22Rv1 (cell line): ENCODE measurements around the gene SKIC8.

Source experiments
- ZFX ChIP-seq: fragments of 450-650 bp; IDR thresholded peaks from 2 replicates; pipeline ENCODE4 v1.6.1; 2017; ENCODE audit warnings: antibody characterized with exemption, borderline replicate concordance
- TF ChIP-seq, protein P1 (sequence below): fragments of 450-650 bp; IDR thresholded peaks from 2 replicates; pipeline ENCODE4 v1.5.1; 2017; ENCODE audit warnings: mild to moderate bottlenecking

- TF ChIP-seq, protein P1, sequence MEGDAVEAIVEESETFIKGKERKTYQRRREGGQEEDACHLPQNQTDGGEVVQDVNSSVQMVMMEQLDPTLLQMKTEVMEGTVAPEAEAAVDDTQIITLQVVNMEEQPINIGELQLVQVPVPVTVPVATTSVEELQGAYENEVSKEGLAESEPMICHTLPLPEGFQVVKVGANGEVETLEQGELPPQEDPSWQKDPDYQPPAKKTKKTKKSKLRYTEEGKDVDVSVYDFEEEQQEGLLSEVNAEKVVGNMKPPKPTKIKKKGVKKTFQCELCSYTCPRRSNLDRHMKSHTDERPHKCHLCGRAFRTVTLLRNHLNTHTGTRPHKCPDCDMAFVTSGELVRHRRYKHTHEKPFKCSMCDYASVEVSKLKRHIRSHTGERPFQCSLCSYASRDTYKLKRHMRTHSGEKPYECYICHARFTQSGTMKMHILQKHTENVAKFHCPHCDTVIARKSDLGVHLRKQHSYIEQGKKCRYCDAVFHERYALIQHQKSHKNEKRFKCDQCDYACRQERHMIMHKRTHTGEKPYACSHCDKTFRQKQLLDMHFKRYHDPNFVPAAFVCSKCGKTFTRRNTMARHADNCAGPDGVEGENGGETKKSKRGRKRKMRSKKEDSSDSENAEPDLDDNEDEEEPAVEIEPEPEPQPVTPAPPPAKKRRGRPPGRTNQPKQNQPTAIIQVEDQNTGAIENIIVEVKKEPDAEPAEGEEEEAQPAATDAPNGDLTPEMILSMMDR: no peak
- TF ChIP-seq ZFX: no peak
Measured at GRCh38 chr15:78324144-78324543, 24.7 kb upstream of the SKIC8 start.
